ENCODE measurements around the gene FBXO41. TPM values are rescaled to one million over a fixed set of nuclear protein-coding genes. Genes with fewer than 3 reads are reported as not detected.

FBXO41 gene
- total RNA-seq, 4 donors from 2014 or later = 0.98 to 4.9 (median 2.8) TPM

GRCh38 chr2:73228631-73229030 lies 55.6 kb downstream of the FBXO41 start:
- TF ChIP-seq CTCF (IDR thresholded peaks at IDR 0.05; ENCODE audit: low read depth) = no peak

GRCh38 chr2:73227086-73227485 lies 57.2 kb downstream of the FBXO41 start:
- no peak for TF ChIP-seq CTCF (IDR thresholded peaks at IDR 0.05; ENCODE audit: low read depth)

- TF ChIP-seq CTCF (IDR thresholded peaks at IDR 0.05; ENCODE audit: low read depth) = no peak
Observed at GRCh38 chr2:73225513-73226360, 58.5 kb downstream of the FBXO41 start.

GRCh38 chr2:73223821-73224220 lies 60.5 kb downstream of the FBXO41 start:
- TF ChIP-seq CTCF (IDR thresholded peaks at IDR 0.05; ENCODE audit: low read depth) = no peak

GRCh38 chr2:73218298-73218697 lies 66.0 kb downstream of the FBXO41 start:
- no peak for TF ChIP-seq CTCF (IDR thresholded peaks at IDR 0.05; ENCODE audit: low read depth)

GRCh38 chr2:73217826-73218225 lies 66.5 kb downstream of the FBXO41 start:
- no peak for TF ChIP-seq CTCF (IDR thresholded peaks at IDR 0.05; ENCODE audit: low read depth)

- no peak for TF ChIP-seq CTCF (IDR thresholded peaks at IDR 0.05; ENCODE audit: low read depth)
Observed at GRCh38 chr2:73217160-73217559, 67.1 kb downstream of the FBXO41 start.
